Measurements from ENCODE around the gene CERK. TPM values are rescaled to one million over a fixed set of nuclear protein-coding genes. Genes with fewer than 3 reads are reported as not detected.
"Not testable (repeated sequence)": the region's sequence is repeated elsewhere in the genome, so short reads cannot be mapped to it uniquely, and the experiment has no call there.

The CERK gene
- total and polyA plus RNA-seq, 10 donors, result 13.7 to 47.1 (median 34.8) TPM

DNA sequence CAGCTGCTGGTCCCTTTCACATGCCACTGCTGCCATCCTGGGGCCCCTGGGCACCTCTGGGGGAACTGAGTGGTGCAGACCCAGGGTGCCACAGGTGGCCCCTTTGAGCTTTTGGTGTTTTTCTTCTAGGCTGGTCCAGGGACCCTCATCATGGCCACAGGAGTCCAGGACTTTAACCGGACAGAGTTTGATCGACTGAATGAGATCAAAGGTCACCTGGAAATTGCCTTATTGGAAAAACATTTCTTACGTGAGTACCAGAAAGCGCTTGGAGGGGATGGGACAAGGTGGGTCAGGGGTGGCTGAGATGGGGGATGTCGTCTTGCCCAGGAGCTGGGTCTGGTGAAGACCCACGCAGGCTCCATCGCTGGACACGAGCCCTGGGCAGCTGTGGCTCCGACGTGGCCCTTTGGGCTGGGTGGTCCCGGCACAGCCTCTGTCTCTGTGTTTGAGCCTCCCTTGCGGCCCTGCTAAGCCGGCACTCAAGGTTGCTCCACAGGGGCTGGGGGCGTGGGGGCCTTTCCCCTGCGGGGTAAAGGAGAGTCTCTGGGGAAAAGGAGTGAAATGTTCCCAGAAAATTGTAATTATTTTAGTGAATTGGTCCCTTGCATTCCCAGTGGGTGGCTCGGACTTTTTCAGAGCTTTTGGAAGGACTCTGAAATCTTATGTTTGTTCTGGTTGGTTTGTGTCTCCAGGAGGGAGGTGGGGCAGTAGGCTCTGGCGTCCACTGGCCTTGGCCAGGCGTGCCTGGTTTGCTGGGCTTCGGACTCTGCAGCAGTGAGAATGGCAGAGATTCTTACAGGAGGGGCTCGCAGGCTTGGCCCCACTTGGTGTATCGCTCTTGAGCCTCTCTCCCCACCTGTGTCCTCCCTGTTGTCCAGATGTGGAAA lies 100.1 kb downstream of the CERK start:
- Histone ChIP-seq H3K9me3 (no peaks in the 10 kb centered on the region), H3K36me3 (peaks cover 0 to 64% (median 0%) of the 10 kb centered on the region in 6 donors), H3K27me3 (replicated peaks in 1 of 7) (no peaks in the 10 kb centered on the region), H3K4me3 (no peak overlapping the region), H3K27ac (no peak overlapping the region), H3K4me1 (peaks cover 0 to 12% (median 0%) of the 10 kb centered on the region in 6 donors)
- no peak for DNase-seq
- 92 to 94% (median 93%) methylated on average over 17 to 21 of the region's 21 CpGs for WGBS, 5 donors
- intact Hi-C loops (cut with DNase I; ENCODE audit: low total_unique reads), result no loop called here
- TF ChIP-seq POLR2AphosphoS5 (IDR thresholded peaks at IDR 0.05) (no peak), CTCF (IDR thresholded peaks at IDR 0.05 in 8 of 11, conservative IDR thresholded peaks at IDR 0.05 in 3 of 11) (no peak), POLR2A (IDR thresholded peaks at IDR 0.05) (no peak)

GRCh38 chr22:46636221-46637002 lies 101.6 kb downstream of the CERK start:
- 86 to 94% (median 90%) methylated on average over 16 to 29 of the region's 29 CpGs for WGBS, 5 donors
- no peak for DNase-seq
- no peaks in the 10 kb centered on the region for H3K9me3 ChIP-seq
- TF ChIP-seq POLR2AphosphoS5 (IDR thresholded peaks at IDR 0.05), result no peak
- no peak for TF ChIP-seq POLR2A (IDR thresholded peaks at IDR 0.05)
- TF ChIP-seq CTCF (IDR thresholded peaks at IDR 0.05 in 8 of 11, conservative IDR thresholded peaks at IDR 0.05 in 3 of 11), result no peak
- H3K4me3 ChIP-seq, result no peak overlapping the region
- H3K27me3 ChIP-seq (replicated peaks in 1 of 7), result no peaks in the 10 kb centered on the region
- H3K27ac ChIP-seq, result no peak overlapping the region
- H3K4me1 ChIP-seq, result peaks cover 0 to 12% (median 0%) of the 10 kb centered on the region in 6 donors
- intact Hi-C loops (cut with DNase I; ENCODE audit: low total_unique reads), result no loop called here
- H3K36me3 ChIP-seq, result peaks cover 0 to 68% (median 0%) of the 10 kb centered on the region in 6 donors

- 86 to 91% (median 88%) methylated on average over 6 to 11 of the region's 11 CpGs for WGBS, 5 donors
- intact Hi-C loops (cut with DNase I; ENCODE audit: low total_unique reads), result no loop called here
- H3K27ac ChIP-seq, result no peak overlapping the region
- peaks cover 0 to 12% (median 0%) of the 10 kb centered on the region in 6 donors for H3K4me1 ChIP-seq
- H3K27me3 ChIP-seq (replicated peaks in 1 of 7), result no peaks in the 10 kb centered on the region
- H3K9me3 ChIP-seq, result no peaks in the 10 kb centered on the region
- no peak for DNase-seq
- no peak overlapping the region for H3K4me3 ChIP-seq
- H3K36me3 ChIP-seq, result peaks cover 0 to 66% (median 0%) of the 10 kb centered on the region in 6 donors
- TF ChIP-seq POLR2AphosphoS5 (IDR thresholded peaks at IDR 0.05) (no peak), POLR2A (IDR thresholded peaks at IDR 0.05) (no peak), CTCF (IDR thresholded peaks at IDR 0.05 in 8 of 11, conservative IDR thresholded peaks at IDR 0.05 in 3 of 11) (no peak)
Measured at GRCh38 chr22:46635756-46636155, 102.3 kb downstream of the CERK start.

- intact Hi-C loops (cut with DNase I; ENCODE audit: low total_unique reads); DNase-seq; H3K9me3 ChIP-seq; H3K4me3 ChIP-seq; H3K27me3 ChIP-seq (replicated peaks in 1 of 7); H3K27ac ChIP-seq: not testable (repeated sequence)
- peaks cover 0 to 12% (median 0%) of the 10 kb centered on the region in 6 donors for H3K4me1 ChIP-seq
- 61 to 82% (median 71%) methylated on average over 9 to 29 of the region's 30 CpGs for WGBS, 5 donors
- H3K36me3 ChIP-seq, result peaks cover 0 to 66% (median 0%) of the 10 kb centered on the region in 6 donors
Measured at GRCh38 chr22:46634973-46635685, 102.9 kb downstream of the CERK start.

All from spleen (tissue), 11 donors.